Endothelial cell of umbilical vein (primary cell): ENCODE measurements around the gene ZC3H12C. TPM values are rescaled to one million over a fixed set of nuclear protein-coding genes. Genes with fewer than 3 reads are reported as not detected.

Source experiments
- BruUV-seq: library from RNA; stranded (reverse); fragments of 400-500 nt; replicated peaks from 2 replicates; lab custom pipeline; 2021; lab: Mats Ljungman, UMichigan
- CTCF ChIA-PET: fragments of 300-600, 350-600 bp; sonication (Branson Sonifier 250); formaldehyde crosslinking; loops from one replicate; lab custom pipeline; 2021; ENCODE audit warnings: antibody characterized with exemption, inconsistent platforms; lab: Charles Lee
- POLR2A ChIA-PET: fragments of 300-600, 350-600 bp; sonication (Branson Sonifier 250); formaldehyde crosslinking; loops from one replicate; lab custom pipeline; 2021; ENCODE audit warnings: antibody characterized with exemption, inconsistent platforms; lab: Charles Lee
- DNase-seq: peaks from one replicate; pipeline ENCODE4 v3.0.0-alpha.2; 2011; ENCODE audit warnings: low read depth, low spot score
- FAIRE-seq: peaks from 2 replicates; lab custom pipeline; 2011; peaks lifted over from hg19 to GRCh38; lab: Jason Lieb, UNC
- H2AFZ ChIP-seq: 2 replicates; pipeline ENCODE4 v1.6.0; 2012; ENCODE audit warnings: low read depth, low read length, control low read depth, inconsistent platforms
- H3K27ac ChIP-seq: 2 replicates; pipeline ENCODE4 v1.5.1; 2011; ENCODE audit warnings: low read depth, mild to moderate bottlenecking, control low read depth, low read length, moderate library complexity; ENCODE audit not compliant: insufficient read depth
- H3K27me3 ChIP-seq, 2 experiments: 2 replicates each; pipeline versions ENCODE4 v1.6.0 to v1.6.1; 2011; ENCODE audit warnings: low read length in 2 of 2, mixed read lengths in 1 of 2; ENCODE audit not compliant: control insufficient read depth in 2 of 2, insufficient read depth in 2 of 2
- H3K36me3 ChIP-seq, 2 experiments: 2 replicates in 1 of 2; 3 replicates in 1 of 2; pipeline ENCODE4 v1.5.1; 2011; ENCODE audit warnings: low read length in 2 of 2, mild to moderate bottlenecking in 1 of 2, moderate library complexity in 1 of 2; ENCODE audit not compliant: control insufficient read depth in 2 of 2, insufficient read depth in 2 of 2; ENCODE audit errors: extremely low read depth in 1 of 2
- H3K4me1 ChIP-seq: 3 replicates; pipeline ENCODE4 v1.5.1; 2011; ENCODE audit warnings: mild to moderate bottlenecking, low read length; ENCODE audit not compliant: control insufficient read depth, insufficient read depth; ENCODE audit errors: extremely low read depth
- H3K4me2 ChIP-seq: 2 replicates; pipeline ENCODE4 v1.6.1; 2011; ENCODE audit warnings: low read length, control low read depth, mixed read lengths; ENCODE audit not compliant: insufficient read depth
- H3K4me3 ChIP-seq, 3 experiments: fragments of 200-600 bp in 1 of 3; sonication (generic), shearing (Covaris generic) in 1 of 3; replicated peaks in 1 of 3; 2 replicates each; pipeline ENCODE4 v1.5.1; 2011 to 2016; ENCODE audit warnings: control low read depth in 3 of 3, low read length in 3 of 3, mild to moderate bottlenecking in 2 of 3, inconsistent platforms in 1 of 3, low read depth in 1 of 3, moderate library complexity in 1 of 3; ENCODE audit not compliant: insufficient read depth in 1 of 3
- H3K79me2 ChIP-seq: 2 replicates; pipeline ENCODE4 v1.6.0; 2012; ENCODE audit warnings: low read length, inconsistent platforms; ENCODE audit not compliant: control insufficient read depth, insufficient read depth
- H3K9ac ChIP-seq: replicated peaks from 2 replicates; pipeline ENCODE3; 2011; ENCODE audit warnings: low read length, control low read depth; ENCODE audit not compliant: insufficient read depth; ENCODE audit errors: extremely low read depth
- H3K9me1 ChIP-seq: replicated peaks from 3 replicates; pipeline ENCODE4 v1.6.0; 2011; ENCODE audit warnings: mild to moderate bottlenecking, low read length; ENCODE audit not compliant: control insufficient read depth, insufficient read depth; ENCODE audit errors: extremely low read depth
- H3K9me3 ChIP-seq: replicated peaks from 2 replicates; pipeline ENCODE4 v1.5.1; 2012; ENCODE audit warnings: low read length, inconsistent platforms; ENCODE audit not compliant: control insufficient read depth, insufficient read depth
- H4K20me1 ChIP-seq: replicated peaks from 2 replicates; pipeline ENCODE3; 2011; ENCODE audit warnings: mild to moderate bottlenecking, low read length; ENCODE audit not compliant: control insufficient read depth, insufficient read depth; ENCODE audit errors: extremely low read depth
- CTCF ChIP-seq, 2 donors: IDR thresholded peaks; 1 replicate in 1 of 2; 2 replicates in 1 of 2; pipeline ENCODE4 v1.5.1; 2011; ENCODE audit warnings: low read length in 2 of 2, mild to moderate bottlenecking in 2 of 2, moderate library complexity in 2 of 2, control low read depth in 1 of 2, inconsistent platforms in 1 of 2, low read depth in 1 of 2; ENCODE audit not compliant: insufficient read depth in 1 of 2; ENCODE audit errors: extremely low read depth in 1 of 2
- EZH2 ChIP-seq: IDR thresholded peaks from 2 replicates; pipeline ENCODE4 v1.6.1; 2012; ENCODE audit warnings: borderline replicate concordance, low read depth, mild to moderate bottlenecking, moderate library complexity, low read length, inconsistent platforms; ENCODE audit not compliant: severe bottlenecking
- FOS ChIP-seq: IDR thresholded peaks from 2 replicates; pipeline ENCODE4 v1.6.1; 2011; ENCODE audit warnings: mild to moderate bottlenecking, low read length, moderate library complexity, borderline replicate concordance; ENCODE audit not compliant: insufficient read depth
- GATA2 ChIP-seq: IDR thresholded peaks from 2 replicates; pipeline ENCODE4 v1.7.0; 2011; ENCODE audit warnings: low read depth, mild to moderate bottlenecking, moderate library complexity, mixed read lengths, low read length; ENCODE audit not compliant: insufficient read length, insufficient read depth
- JUN ChIP-seq: IDR thresholded peaks from 2 replicates; pipeline ENCODE4 v1.6.1; 2011; ENCODE audit warnings: borderline replicate concordance, low read depth; ENCODE audit not compliant: insufficient read length, insufficient read depth
- MAX ChIP-seq: IDR thresholded peaks from 2 replicates; pipeline ENCODE4 v1.6.1; 2011; ENCODE audit not compliant: insufficient read depth, insufficient read length
- MYC ChIP-seq: IDR thresholded peaks from one replicate; pipeline ENCODE4 v1.6.1; 2011; ENCODE audit warnings: mild to moderate bottlenecking, low read depth, low read length
- POLR2A ChIP-seq: IDR thresholded peaks from 2 replicates; pipeline ENCODE4 v1.6.1; 2012; ENCODE audit warnings: low read depth, mild to moderate bottlenecking, control low read depth, low read length
- POLR2AphosphoS5 ChIP-seq: IDR thresholded peaks from 2 replicates; pipeline ENCODE4 v1.6.1; 2012; ENCODE audit warnings: low read depth, mild to moderate bottlenecking, control low read depth, low read length, moderate library complexity; ENCODE audit not compliant: insufficient read depth
- dilution Hi-C: fragments of 300-500 bp; cut with MboI; formaldehyde crosslinking; loops from one replicate; pipeline ENCODE4 v1.15.0; 2019; ENCODE audit warnings: low sequenced_read_pairs; ENCODE audit not compliant: extremely low pct_ligation_motif_present
- intact Hi-C: fragments of 100-400 bp; cut with micrococcal nuclease; formaldehyde crosslinking; loops from one replicate; pipeline ENCODE4 v1.10.0; 2022
- polyA plus RNA-seq, 4 experiments: library from polyadenylated mRNA; depleted of rRNA in 3 of 4; stranded (reverse) in 3 of 4; unstranded in 1 of 4; fragments of >200 nt; gene quantifications; 2 replicates each; pipeline versions ENCODE4 v1.2.1 to v1.2.3, GENCODE V29; 2011 to 2012; ENCODE audit warnings: missing spikeins in 1 of 4
- total RNA-seq: library from RNA; stranded (reverse); gene quantifications from 2 replicates; pipeline ENCODE4 v1.2.3, GENCODE V29; 2021

Gene ZC3H12C
- total and polyA plus RNA-seq, 2 donors (not counting 3 experiments of a cell fraction or from before 2014, with no cell fraction given), result 5.5 to 14.7 TPM

GRCh38 chr11:110198031-110198729, 105.0 kb downstream of the ZC3H12C start:
- no peak overlapping the region for H3K9ac ChIP-seq
- no peak overlapping the region for H3K4me3 ChIP-seq
- H2AFZ ChIP-seq, result no peak overlapping the region
- DNase-seq, result no peak
- no peaks in the 10 kb centered on the region for H3K79me2 ChIP-seq
- intact Hi-C loops, result no loop called here
- H3K27ac ChIP-seq, result no peak overlapping the region
- CTCF ChIA-PET, result interaction anchor here (0.9 to 7.0 kb wide), 5 partner anchors 12 to 234 kb away, joined by 3 to 143 read pairs (median 3); partner anchors contain the start of genes FDX1 and ZC3H12C
- no TSS peak for BruUV-seq
- H3K4me1 ChIP-seq, result peaks cover 36% of the 10 kb centered on the region
- dilution Hi-C loops, result no loop called here
- H3K9me1 ChIP-seq, result no peaks in the 10 kb centered on the region
- no peak overlapping the region for H3K4me2 ChIP-seq
- no peak for FAIRE-seq
- no peaks in the 10 kb centered on the region for H3K36me3 ChIP-seq
- H4K20me1 ChIP-seq, result no peaks in the 10 kb centered on the region
- H3K27me3 ChIP-seq, result no peaks in the 10 kb centered on the region
- TF ChIP-seq FOS (no peak), GATA2 (no peak), CTCF (IDR thresholded peaks at IDR 0.05; ENCODE audit: extremely low read depth in 1 of 2, insufficient read depth in 1 of 2, low read depth in 1 of 2, low read length in 2 of 2) (no peak), POLR2A (no peak), MAX (no peak), EZH2 (no peak), POLR2AphosphoS5 (no peak), JUN (no peak), MYC (no peak)
- H3K9me3 ChIP-seq, result no peaks in the 10 kb centered on the region
- POLR2A ChIA-PET, result interaction anchor here (1.2 kb wide), 1 partner anchor 231 kb away, joined by 3 read pairs; the partner anchor contains the start of gene FDX1
